ENCODE results near the gene NET1. TPM values are rescaled to one million over a fixed set of nuclear protein-coding genes. Genes with fewer than 3 reads are reported as not detected.

Gene NET1
- total RNA-seq (2022; extraction: Qiagen RNA extraction): 40.6 to 53.7 TPM (median 46.1 TPM) in 5 replicates

DNA sequence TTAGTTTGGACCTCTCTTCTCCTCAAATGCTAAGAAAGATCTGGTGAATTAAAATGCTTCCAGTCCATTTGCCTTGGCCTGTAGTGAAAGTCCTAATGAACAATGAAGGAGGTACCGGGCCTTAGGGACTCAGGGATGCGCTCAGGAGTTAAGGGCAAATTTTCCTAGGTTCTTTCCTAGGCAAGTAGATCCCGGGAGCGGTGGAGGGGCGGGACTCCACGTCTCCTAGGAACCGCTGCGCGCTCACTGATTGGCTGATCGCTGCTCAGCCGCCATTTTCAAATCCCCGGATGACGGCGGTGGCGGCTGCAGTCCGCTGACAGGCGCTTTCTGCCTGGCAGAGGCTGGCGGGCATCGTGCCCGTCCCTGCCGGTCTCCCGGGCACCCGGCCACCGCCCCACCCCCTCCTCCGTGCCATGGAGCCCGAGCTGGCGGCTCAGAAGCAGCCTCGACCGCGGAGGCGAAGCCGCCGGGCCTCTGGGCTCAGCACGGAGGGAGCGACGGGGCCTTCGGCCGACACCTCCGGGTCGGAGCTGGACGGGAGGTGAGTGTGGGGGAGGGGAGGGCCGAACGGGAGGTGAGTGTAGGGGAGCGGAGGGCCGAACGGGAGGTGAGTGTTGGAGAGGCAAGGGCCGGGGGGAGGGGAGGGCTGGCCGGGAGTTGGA lies at the start of gene NET1:
Gene NET1, plus strand, starts transcription at position 281 of the 665 bp plus-strand sequence. Its CDS starts 136 bp downstream, at position 417.

DNA sequence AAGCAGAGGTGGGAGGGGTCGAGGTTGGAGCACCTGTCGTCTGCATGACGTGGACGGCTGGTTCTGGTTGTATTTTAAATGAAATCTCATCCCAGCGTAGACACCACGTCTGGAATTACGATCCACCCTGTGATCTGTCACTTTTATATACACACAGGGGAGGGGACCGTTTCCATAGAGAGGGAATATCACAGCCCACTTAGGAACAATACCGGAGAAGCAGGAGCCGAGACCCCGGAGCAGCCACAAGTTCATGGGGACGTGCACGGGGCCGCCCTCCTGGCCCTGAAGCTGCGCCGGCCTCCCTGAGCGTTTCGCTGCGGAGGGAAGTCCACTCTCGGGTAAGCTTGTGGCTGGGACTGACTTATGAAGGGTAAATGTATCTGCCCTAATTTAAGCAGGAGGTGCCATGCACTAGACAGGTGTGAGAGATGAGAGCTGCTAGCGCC lies 47.4 kb upstream of the NET1 start, which contains the start of gene UCN3:
Gene UCN3, plus strand, starts transcription at position 77 of the 449 bp plus-strand sequence. CDS start 8,755 bp downstream, outside the sequence.

DNA sequence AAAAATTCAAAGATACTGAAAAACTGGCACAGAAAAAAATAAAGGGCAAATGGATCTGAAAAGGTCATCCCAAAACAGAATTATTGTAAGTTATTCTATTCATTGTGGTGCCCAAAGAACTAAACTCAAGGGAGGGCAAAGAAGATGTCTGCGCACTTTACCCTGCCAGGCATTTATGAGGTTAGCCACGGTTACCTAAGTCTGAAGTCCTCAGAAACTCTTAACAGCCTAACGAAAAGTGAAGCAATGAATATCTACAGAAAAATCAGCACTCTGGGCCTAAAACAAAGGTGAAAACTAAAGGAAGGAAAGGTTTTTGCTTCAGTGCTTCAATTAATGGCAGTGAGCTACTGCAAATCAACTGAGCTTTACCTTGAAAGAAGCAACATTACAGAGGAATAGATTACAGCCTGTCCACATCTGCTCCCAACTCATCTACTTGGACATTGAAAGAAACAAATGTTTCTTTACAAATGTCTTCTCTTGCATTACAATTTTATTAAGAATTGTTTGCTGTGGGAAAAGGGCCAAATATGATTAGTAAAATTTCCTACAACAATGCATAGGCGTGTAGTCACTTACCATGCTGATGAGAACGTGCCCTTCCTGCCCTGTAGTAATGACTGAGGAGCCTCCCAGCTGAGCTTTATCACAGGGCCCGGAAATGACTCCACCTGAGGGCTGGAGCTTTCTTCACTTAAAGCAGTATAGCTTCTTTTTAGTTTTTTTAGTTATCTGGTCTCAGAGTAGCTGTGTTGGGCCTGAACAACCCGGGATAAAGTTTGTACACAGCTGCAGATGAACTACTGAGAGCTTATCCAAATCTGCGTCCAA lies 7.9 kb upstream of the NET1 start, which contains the start of gene TUBAL3:
Gene TUBAL3, minus strand, starts transcription at position 621 of the 834 bp plus-strand sequence. Its CDS starts 36 bp downstream, at position 585.

GRCh38 chr10:5499493-5500140 lies 87.3 kb downstream of the NET1 start, which contains the start of gene CALML5:
CALML5 (minus strand) TSS chr10:5499570; CDS start chr10:5499438, 132 bp downstream.

Other genes starting within 250 kb of the NET1 start
- not detected in 5 replicates for gene AKR1C8, start 227.4 kb upstream of the NET1 start, total RNA-seq (2022; extraction: Qiagen RNA extraction)
- 0.10 to 0.32 TPM (median 0.30 TPM) in 5 replicates for gene AKR1C4, start 215.7 kb upstream of the NET1 start, total RNA-seq (2022; extraction: Qiagen RNA extraction)
- not detected in 5 replicates for gene UCN3, start 47.6 kb upstream of the NET1 start, total RNA-seq (2022; extraction: Qiagen RNA extraction)
- gene TUBAL3, start 7.7 kb upstream of the NET1 start, total RNA-seq (2022; extraction: Qiagen RNA extraction): 0.17 to 0.23 TPM (median 0.22 TPM) in 5 replicates
- gene CALML5, start 87.0 kb downstream of the NET1 start, total RNA-seq (2022; extraction: Qiagen RNA extraction): not detected in 5 replicates
- not detected in 5 replicates for gene CALML3, start 112.4 kb downstream of the NET1 start, total RNA-seq (2022; extraction: Qiagen RNA extraction)

Measured in A549 treated with Hydrocortisone at 1 μM for 4 hours (cell line).